Loucy (cell line): ENCODE results near the gene MMAB.

Source experiments
- CTCF ChIP-seq: fragments of 200-600 bp; sonication (generic); conservative IDR thresholded peaks from 2 replicates; pipeline ENCODE4 v1.5.1; 2014; ENCODE audit warnings: mild to moderate bottlenecking, antibody characterized with exemption, low read length
- EZH2phosphoT487 ChIP-seq: fragments of 200-600 bp; IDR thresholded peaks from 2 replicates; pipeline ENCODE4 v1.6.1; 2018; ENCODE audit warnings: antibody characterized with exemption, mild to moderate bottlenecking, moderate library complexity, borderline replicate concordance

- TF ChIP-seq CTCF = peak; percentile 96
- TF ChIP-seq EZH2phosphoT487 = no peak
Measured at GRCh38 chr12:109518820-109519665, 54.3 kb downstream of the MMAB start.
